Caco-2 (cell line): ENCODE results near the gene GABRG1. TPM values are rescaled to one million over a fixed set of nuclear protein-coding genes. Genes with fewer than 3 reads are reported as not detected.

ENCODE experiments used
- BruUV-seq: library from RNA; stranded (reverse); fragments of 400-500 nt; replicated peaks from 2 replicates; lab custom pipeline; 2021; lab: Mats Ljungman, UMichigan
- CTCF ChIA-PET: fragments of 300-600 bp; sonication (Branson Sonifier 250); formaldehyde crosslinking; loops from one replicate; lab custom pipeline; 2022; ENCODE audit warnings: antibody characterized with exemption; lab: Charles Lee
- POLR2A ChIA-PET: fragments of 300-600 bp; sonication (Branson Sonifier 250); formaldehyde crosslinking; loops from one replicate; lab custom pipeline; 2022; ENCODE audit warnings: antibody characterized with exemption; lab: Charles Lee
- DNase-seq, 2 experiments: peaks; one replicate each; pipeline versions ENCODE4 v3.0.0 to v3.0.0-alpha.2; 2020 to 2022
- H3K27me3 ChIP-seq: replicated peaks from 2 replicates; pipeline ENCODE4 v1.6.0; 2011; ENCODE audit warnings: low read length; ENCODE audit not compliant: control insufficient read depth, insufficient read depth
- H3K36me3 ChIP-seq: 2 replicates; pipeline ENCODE4 v1.5.1; 2011; ENCODE audit warnings: low read length; ENCODE audit not compliant: control insufficient read depth, insufficient read depth
- H3K4me1 ChIP-seq: fragments of 250-450 bp; sonication (Bioruptor Pico); 2 replicates; pipeline ENCODE4 v1.5.1; 2020; ENCODE audit warnings: mild to moderate bottlenecking
- H3K4me3 ChIP-seq: 2 replicates; pipeline ENCODE4 v1.5.1; 2011; ENCODE audit warnings: low read depth, mild to moderate bottlenecking, control low read depth, low read length
- H3K9me3 ChIP-seq: fragments of 250-450 bp; sonication (Bioruptor Pico); 2 replicates; pipeline ENCODE4 v1.5.1; 2020; ENCODE audit warnings: mild to moderate bottlenecking, moderate library complexity
- H3K27ac Mint-ChIP-seq: one replicate; pipeline ENCODE4 v1.8.0; 2022; ENCODE audit warnings: mixed read lengths; ENCODE audit not compliant: unreplicated experiment
- H3K27me3 Mint-ChIP-seq: one replicate; pipeline ENCODE4 v1.8.0; 2022; ENCODE audit warnings: mixed read lengths; ENCODE audit not compliant: insufficient read depth, unreplicated experiment
- H3K36me3 Mint-ChIP-seq: one replicate; pipeline ENCODE4 v1.8.0; 2022; ENCODE audit warnings: mild to moderate bottlenecking, mixed read lengths; ENCODE audit not compliant: insufficient read depth, unreplicated experiment
- H3K4me1 Mint-ChIP-seq: one replicate; pipeline ENCODE4 v1.8.0; 2022; ENCODE audit warnings: low read depth, mixed read lengths; ENCODE audit not compliant: unreplicated experiment
- H3K4me3 Mint-ChIP-seq: one replicate; pipeline ENCODE4 v1.8.0; 2022; ENCODE audit warnings: mild to moderate bottlenecking, moderate library complexity, mixed read lengths; ENCODE audit not compliant: unreplicated experiment
- H3K9me3 Mint-ChIP-seq: one replicate; pipeline ENCODE4 v1.8.0; 2022; ENCODE audit warnings: mixed read lengths; ENCODE audit not compliant: unreplicated experiment
- CTCF ChIP-seq, 2 experiments: fragments of 200-600 bp in 1 of 2; IDR thresholded peaks; 1 replicate in 1 of 2; 2 replicates in 1 of 2; pipeline versions ENCODE4 v1.5.1 to v1.8.0; 2011 to 2022; ENCODE audit warnings: antibody characterized with exemption in 1 of 2, control low read depth in 1 of 2, inconsistent platforms in 1 of 2, low read depth in 1 of 2, low read length in 1 of 2, mild to moderate bottlenecking in 1 of 2, moderate library complexity in 1 of 2; ENCODE audit not compliant: insufficient read depth in 1 of 2, severe bottlenecking in 1 of 2, unreplicated experiment in 1 of 2
- intact Hi-C: fragments of 100-400 bp; cut with micrococcal nuclease; formaldehyde crosslinking; loops from one replicate; pipeline ENCODE4 v1.10.0; 2022; ENCODE audit not compliant: unreplicated experiment
- total RNA-seq: library from RNA; stranded (reverse); gene quantifications from 2 replicates; pipeline ENCODE4 v1.2.3, GENCODE V29; 2022

GABRG1 gene
- total RNA-seq, 1 experiment from 2014 or later = not detected

GRCh38 chr4:46124773-46125413, 1.0 kb upstream of the GABRG1 start:
- CTCF ChIA-PET = no interaction called here
- H3K4me3 ChIP-seq = no peak overlapping the region
- BruUV-seq = no TSS peak
- Mint-ChIP-seq H3K9me3 (no peaks in the 10 kb centered on the region), H3K27me3 (peaks cover 5% of the 10 kb centered on the region), H3K4me3 (no peak overlapping the region), H3K27ac (no peak overlapping the region), H3K36me3 (no peaks in the 10 kb centered on the region), H3K4me1 (no peaks in the 10 kb centered on the region)
- intact Hi-C loops = no loop called here
- no peaks in the 10 kb centered on the region for H3K4me1 ChIP-seq
- no peaks in the 10 kb centered on the region for H3K36me3 ChIP-seq
- no peak for TF ChIP-seq CTCF (IDR thresholded peaks at IDR 0.05; ENCODE audit: insufficient read depth in 1 of 2, low read depth in 1 of 2, low read length in 1 of 2, severe bottlenecking in 1 of 2, unreplicated experiment in 1 of 2)
- H3K9me3 ChIP-seq = no peaks in the 10 kb centered on the region
- POLR2A ChIA-PET = no interaction called here
- DNase-seq = peak in 1 of 2 experiments; percentile 6
- H3K27me3 ChIP-seq = no peaks in the 10 kb centered on the region

GRCh38 chr4:46081674-46082073, 42.2 kb downstream of the GABRG1 start:
- TF ChIP-seq CTCF (IDR thresholded peaks at IDR 0.05; ENCODE audit: insufficient read depth in 1 of 2, low read depth in 1 of 2, low read length in 1 of 2, severe bottlenecking in 1 of 2, unreplicated experiment in 1 of 2) = no peak
- Mint-ChIP-seq H3K4me1 (no peaks in the 10 kb centered on the region), H3K27ac (no peak overlapping the region), H3K4me3 (no peak overlapping the region), H3K27me3 (peaks cover 7% of the 10 kb centered on the region), H3K9me3 (no peaks in the 10 kb centered on the region), H3K36me3 (no peaks in the 10 kb centered on the region)
- no peaks in the 10 kb centered on the region for H3K4me1 ChIP-seq
- no TSS peak for BruUV-seq
- H3K4me3 ChIP-seq = no peak overlapping the region
- no peaks in the 10 kb centered on the region for H3K27me3 ChIP-seq
- CTCF ChIA-PET = no interaction called here
- H3K9me3 ChIP-seq = no peaks in the 10 kb centered on the region
- intact Hi-C loops = no loop called here
- POLR2A ChIA-PET = no interaction called here
- no peaks in the 10 kb centered on the region for H3K36me3 ChIP-seq
- DNase-seq = no peak

- Mint-ChIP-seq H3K4me3 (no peak overlapping the region), H3K27me3 (peaks cover 7% of the 10 kb centered on the region), H3K27ac (no peak overlapping the region), H3K4me1 (no peaks in the 10 kb centered on the region), H3K36me3 (no peaks in the 10 kb centered on the region), H3K9me3 (no peaks in the 10 kb centered on the region)
- ChIA-PET CTCF (no interaction called here), POLR2A (no interaction called here)
- H3K9me3 ChIP-seq = no peaks in the 10 kb centered on the region
- no peaks in the 10 kb centered on the region for H3K4me1 ChIP-seq
- H3K4me3 ChIP-seq = no peak overlapping the region
- TF ChIP-seq CTCF (IDR thresholded peaks at IDR 0.05; ENCODE audit: insufficient read depth in 1 of 2, low read depth in 1 of 2, low read length in 1 of 2, severe bottlenecking in 1 of 2, unreplicated experiment in 1 of 2) = no peak
- no peaks in the 10 kb centered on the region for H3K36me3 ChIP-seq
- BruUV-seq = no TSS peak
- H3K27me3 ChIP-seq = no peaks in the 10 kb centered on the region
- no peak for DNase-seq
- intact Hi-C loops = no loop called here
These were observed 42.6 kb downstream of the GABRG1 start for GRCh38 chr4:46081248-46081647.
